Stomach smooth muscle (tissue), 2 donors: ENCODE data around the gene PRKG1.
"Not testable (repeated sequence)": the region's sequence is repeated elsewhere in the genome, so short reads cannot be mapped to it uniquely, and the experiment has no call there.

Experiments
- H3K27ac ChIP-seq: one replicate; pipeline ENCODE4 v1.7.0; 2013; ENCODE audit warnings: mild to moderate bottlenecking, low read length, inconsistent platforms
- H3K27me3 ChIP-seq, 2 donors: one replicate each; pipeline ENCODE4 v1.7.0; 2013; ENCODE audit warnings: low read length in 2 of 2; ENCODE audit not compliant: insufficient read depth in 2 of 2, control insufficient read depth in 1 of 2
- H3K36me3 ChIP-seq, 2 donors: one replicate each; pipeline ENCODE4 v1.7.0; 2013; ENCODE audit warnings: low read length in 2 of 2; ENCODE audit not compliant: control insufficient read depth in 2 of 2, insufficient read depth in 2 of 2
- H3K4me1 ChIP-seq: one replicate; pipeline ENCODE4 v1.7.0; 2013; ENCODE audit warnings: low read length; ENCODE audit not compliant: control insufficient read depth, insufficient read depth
- H3K4me3 ChIP-seq, 2 donors: one replicate each; pipeline ENCODE4 v1.7.0; 2013; ENCODE audit warnings: low read length in 2 of 2
- H3K9ac ChIP-seq, 2 donors: one replicate each; pipeline ENCODE4 v1.7.0; 2013; ENCODE audit warnings: low read length in 2 of 2, mild to moderate bottlenecking in 1 of 2
- H3K9me3 ChIP-seq, 2 donors: one replicate each; pipeline ENCODE4 v1.7.0; 2013; ENCODE audit warnings: low read length in 2 of 2; ENCODE audit not compliant: control insufficient read depth in 2 of 2
- donor health status: healthy.
- donor health status: Pancreatic carcinoma.

The PRKG1 gene

GRCh38 chr10:51668336-51668689 is 594.0 kb downstream of the PRKG1 start:
- Histone ChIP-seq H3K4me3 (no peak overlapping the region), H3K9ac (no peak overlapping the region), H3K4me1 (no peaks in the 10 kb centered on the region), H3K9me3 (no peaks in the 10 kb centered on the region), H3K36me3 (no peaks in the 10 kb centered on the region), H3K27me3 (no peaks in the 10 kb centered on the region), H3K27ac (no peak overlapping the region)

- Histone ChIP-seq H3K9me3 (no peaks in the 10 kb centered on the region), H3K27ac (no peak overlapping the region), H3K4me3 (no peak overlapping the region), H3K27me3 (no peaks in the 10 kb centered on the region), H3K4me1 (no peaks in the 10 kb centered on the region), H3K9ac (no peak overlapping the region), H3K36me3 (no peaks in the 10 kb centered on the region)
These were observed 594.8 kb downstream of the PRKG1 start for GRCh38 chr10:51669041-51669440.

GRCh38 chr10:51672039-51672535 is 597.8 kb downstream of the PRKG1 start:
- H3K4me3 ChIP-seq = no peak overlapping the region

GRCh38 chr10:51675088-51675487 is 600.8 kb downstream of the PRKG1 start:
- no peaks in the 10 kb centered on the region for H3K27me3 ChIP-seq
- no peaks in the 10 kb centered on the region for H3K9me3 ChIP-seq
- H3K4me3 ChIP-seq = no peak overlapping the region
- H3K27ac ChIP-seq = no peak overlapping the region
- no peaks in the 10 kb centered on the region for H3K4me1 ChIP-seq
- H3K36me3 ChIP-seq = no peaks in the 10 kb centered on the region
- H3K9ac ChIP-seq = no peak overlapping the region

More at GRCh38 chr10:51672039-51672535, 597.8 kb downstream of the PRKG1 start:
- Histone ChIP-seq H3K4me1 (no peaks in the 10 kb centered on the region), H3K9me3 (no peaks in the 10 kb centered on the region), H3K36me3 (no peaks in the 10 kb centered on the region), H3K27me3 (no peaks in the 10 kb centered on the region), H3K27ac (no peak overlapping the region), H3K9ac (no peak overlapping the region)

GRCh38 chr10:51679841-51680240 is 605.6 kb downstream of the PRKG1 start:
- H3K36me3 ChIP-seq = no peaks in the 10 kb centered on the region
- H3K9ac ChIP-seq = no peak overlapping the region
- H3K4me3 ChIP-seq = no peak overlapping the region
- H3K27me3 ChIP-seq = no peaks in the 10 kb centered on the region
- H3K9me3 ChIP-seq = no peaks in the 10 kb centered on the region
- H3K27ac ChIP-seq = no peak overlapping the region
- no peaks in the 10 kb centered on the region for H3K4me1 ChIP-seq

GRCh38 chr10:51683031-51683691 is 608.9 kb downstream of the PRKG1 start:
- H3K9ac ChIP-seq = no peak overlapping the region
- H3K27me3 ChIP-seq = no peaks in the 10 kb centered on the region
- H3K36me3 ChIP-seq = no peaks in the 10 kb centered on the region
- H3K27ac ChIP-seq = no peak overlapping the region
- H3K4me3 ChIP-seq = no peak overlapping the region
- no peaks in the 10 kb centered on the region for H3K9me3 ChIP-seq
- H3K4me1 ChIP-seq = no peaks in the 10 kb centered on the region

- Histone ChIP-seq H3K36me3 (no peaks in the 10 kb centered on the region), H3K27ac (no peak overlapping the region), H3K9ac (no peak overlapping the region), H3K9me3 (no peaks in the 10 kb centered on the region), H3K27me3 (no peaks in the 10 kb centered on the region), H3K4me3 (no peak overlapping the region), H3K4me1 (no peaks in the 10 kb centered on the region)
These were observed 611.5 kb downstream of the PRKG1 start for GRCh38 chr10:51685768-51686167.

GRCh38 chr10:51687296-51687695 is 613.0 kb downstream of the PRKG1 start:
- Histone ChIP-seq H3K27ac (no peak overlapping the region), H3K4me1 (no peaks in the 10 kb centered on the region), H3K4me3 (no peak overlapping the region), H3K27me3 (no peaks in the 10 kb centered on the region), H3K9me3 (no peaks in the 10 kb centered on the region), H3K36me3 (no peaks in the 10 kb centered on the region), H3K9ac (no peak overlapping the region)

- not testable (repeated sequence) for H3K9ac ChIP-seq, H3K4me3 ChIP-seq, H3K4me1 ChIP-seq, H3K27ac ChIP-seq, H3K36me3 ChIP-seq, H3K27me3 ChIP-seq, H3K9me3 ChIP-seq
These were observed 614.5 kb downstream of the PRKG1 start for GRCh38 chr10:51688826-51689225.

- Histone ChIP-seq H3K27ac (no peak overlapping the region), H3K36me3 (no peaks in the 10 kb centered on the region), H3K4me3 (no peak overlapping the region), H3K9ac (no peak overlapping the region), H3K9me3 (no peaks in the 10 kb centered on the region), H3K27me3 (no peaks in the 10 kb centered on the region), H3K4me1 (no peaks in the 10 kb centered on the region)
These were observed 615.2 kb downstream of the PRKG1 start for GRCh38 chr10:51689536-51689935.

GRCh38 chr10:51691135-51691534 is 616.8 kb downstream of the PRKG1 start:
- H3K27me3 ChIP-seq = no peaks in the 10 kb centered on the region
- no peaks in the 10 kb centered on the region for H3K36me3 ChIP-seq
- no peaks in the 10 kb centered on the region for H3K4me1 ChIP-seq
- no peak overlapping the region for H3K27ac ChIP-seq
- no peaks in the 10 kb centered on the region for H3K9me3 ChIP-seq
- no peak overlapping the region for H3K9ac ChIP-seq
- no peak overlapping the region for H3K4me3 ChIP-seq
